GM12892 (cell line): ENCODE results near the gene CCL5. TPM values are rescaled to one million over a fixed set of nuclear protein-coding genes. Genes with fewer than 3 reads are reported as not detected.

Source experiments
- DNase-seq: peaks from one replicate; pipeline ENCODE4 v3.0.0; 2011; ENCODE audit not compliant: insufficient read length
- FAIRE-seq: peaks from 2 replicates; lab custom pipeline; 2011; peaks lifted over from hg19 to GRCh38; lab: Jason Lieb, UNC
- POLR2A ChIP-seq: IDR thresholded peaks from 2 replicates; pipeline ENCODE4 v1.6.1; 2011; ENCODE audit warnings: low read depth, low read length, control low read depth
- POLR2AphosphoS5 ChIP-seq: IDR thresholded peaks from 2 replicates; pipeline ENCODE4 v1.6.1; 2011; ENCODE audit warnings: low read depth, low read length, control low read depth
- TAF1 ChIP-seq: IDR thresholded peaks from 2 replicates; pipeline ENCODE4 v1.6.1; 2011; ENCODE audit warnings: low read depth, mild to moderate bottlenecking, control low read depth, low read length, borderline replicate concordance
- polyA plus RNA-seq: library from polyadenylated mRNA; unstranded; fragments of >200 nt; gene quantifications from one replicate; pipeline ENCODE4 v1.2.1, GENCODE V29; 2012; ENCODE audit warnings: missing spikeins, inconsistent platforms; ENCODE audit not compliant: missing spikeins

Gene CCL5
- 23.2 TPM for polyA plus RNA-seq

- DNase-seq (peak; percentile 69), FAIRE-seq (no peak)
- TF ChIP-seq POLR2A (peak; percentile 99), POLR2AphosphoS5 (peak; percentile 99), TAF1 (no peak)
Measured at GRCh38 chr17:35879773-35880654, at the start of gene CCL5. Gene CCL5 (minus strand): TSS chr17:35880360.

DNA sequence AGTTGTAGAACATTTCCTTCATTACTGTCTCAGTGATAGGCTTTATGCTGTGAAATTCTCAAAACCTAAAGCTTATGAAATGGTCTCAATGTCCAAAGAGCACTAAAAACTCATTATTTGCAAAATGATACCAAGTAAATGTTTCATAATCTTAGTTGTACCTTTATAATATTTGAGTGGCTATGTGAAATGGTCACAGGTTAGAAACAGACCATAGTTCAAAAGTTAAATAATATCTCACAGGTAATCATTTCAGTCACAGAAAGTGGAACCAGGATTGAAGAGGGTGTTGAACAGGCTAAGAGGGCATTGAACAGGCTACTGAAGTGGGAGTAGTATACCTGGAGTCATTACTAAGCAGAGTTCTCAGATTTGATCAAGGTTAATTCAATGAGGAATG, 47.6 kb upstream of the CCL5 start:
- TF ChIP-seq POLR2AphosphoS5 (no peak), POLR2A (no peak), TAF1 (no peak)
- FAIRE-seq: no peak
- DNase-seq: no peak

- no peak for TF ChIP-seq POLR2AphosphoS5
- TF ChIP-seq TAF1: no peak
- no peak for TF ChIP-seq POLR2A
- DNase-seq (no peak), FAIRE-seq (no peak)
Measured at GRCh38 chr17:35923609-35924114, 43.5 kb upstream of the CCL5 start.

GRCh38 chr17:35920229-35920628, 40.1 kb upstream of the CCL5 start:
- FAIRE-seq: no peak

GRCh38 chr17:35918665-35919064, 38.5 kb upstream of the CCL5 start:
- TF ChIP-seq POLR2A: no peak
- TF ChIP-seq TAF1: no peak
- TF ChIP-seq POLR2AphosphoS5: no peak
- DNase-seq (no peak), FAIRE-seq (no peak)

More at GRCh38 chr17:35920229-35920628, 40.1 kb upstream of the CCL5 start:
- no peak for DNase-seq
- TF ChIP-seq POLR2A: no peak
- TF ChIP-seq TAF1: no peak
- no peak for TF ChIP-seq POLR2AphosphoS5

- TF ChIP-seq TAF1 (no peak), POLR2A (no peak), POLR2AphosphoS5 (no peak)
- DNase-seq: no peak
- FAIRE-seq: no peak
Measured at GRCh38 chr17:35917519-35918213, 37.5 kb upstream of the CCL5 start.

- FAIRE-seq (no peak), DNase-seq (no peak)
- no peak for TF ChIP-seq POLR2AphosphoS5
- no peak for TF ChIP-seq TAF1
- no peak for TF ChIP-seq POLR2A
Measured at GRCh38 chr17:35915153-35915964, 35.2 kb upstream of the CCL5 start.

GRCh38 chr17:35914354-35914753, 34.2 kb upstream of the CCL5 start:
- TF ChIP-seq POLR2AphosphoS5: no peak
- no peak for TF ChIP-seq TAF1
- TF ChIP-seq POLR2A: no peak
- DNase-seq (no peak), FAIRE-seq (no peak)

DNA sequence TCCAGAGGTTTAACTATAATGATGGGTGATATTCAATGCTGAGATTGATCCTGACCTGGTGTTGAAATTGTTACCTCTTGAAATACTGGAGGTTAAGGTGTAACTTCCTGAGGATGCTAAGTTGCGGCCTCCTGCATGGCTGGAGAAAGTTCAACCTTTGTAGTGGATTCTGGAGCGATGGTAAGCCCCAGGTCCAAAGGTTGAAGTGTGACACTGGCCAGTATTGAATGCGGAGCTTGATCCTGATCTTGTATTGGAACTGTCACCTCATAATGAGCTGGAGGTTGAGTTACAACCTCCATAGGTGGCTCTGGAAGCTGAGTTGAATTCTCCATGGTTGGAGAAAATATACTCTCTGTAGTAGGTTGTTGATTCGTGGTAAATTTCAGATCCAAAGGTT, 33.4 kb upstream of the CCL5 start:
- DNase-seq (no peak), FAIRE-seq (no peak)
- TF ChIP-seq POLR2AphosphoS5 (no peak), TAF1 (no peak), POLR2A (no peak)

DNA sequence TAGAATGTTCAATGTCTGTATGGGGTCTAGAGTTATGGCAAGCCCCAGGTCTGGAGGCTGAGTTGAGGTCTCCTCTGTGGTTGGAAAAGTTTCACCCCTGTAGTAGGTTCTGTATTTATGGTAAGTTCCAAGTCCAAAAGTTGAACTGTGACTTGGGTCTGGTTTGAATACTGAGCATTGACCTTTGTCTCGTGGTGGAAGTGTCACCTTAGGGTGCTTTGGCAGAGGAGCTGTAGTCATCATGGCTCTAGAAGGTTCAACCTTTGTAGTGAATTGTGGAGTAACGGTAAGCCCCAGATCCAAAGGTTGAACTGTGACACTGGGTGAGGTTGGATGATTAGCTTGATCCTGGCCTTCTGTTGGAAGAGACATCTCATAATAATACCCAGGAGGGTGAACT, 32.8 kb upstream of the CCL5 start:
- TF ChIP-seq POLR2AphosphoS5 (no peak), POLR2A (no peak)
- DNase-seq (no peak), FAIRE-seq (no peak)
